ENCODE measurements around the gene TC2N. TPM values are rescaled to one million over a fixed set of nuclear protein-coding genes. Genes with fewer than 3 reads are reported as not detected.

Gene TC2N
- total RNA-seq, 1 donor = 1.3 TPM

DNA sequence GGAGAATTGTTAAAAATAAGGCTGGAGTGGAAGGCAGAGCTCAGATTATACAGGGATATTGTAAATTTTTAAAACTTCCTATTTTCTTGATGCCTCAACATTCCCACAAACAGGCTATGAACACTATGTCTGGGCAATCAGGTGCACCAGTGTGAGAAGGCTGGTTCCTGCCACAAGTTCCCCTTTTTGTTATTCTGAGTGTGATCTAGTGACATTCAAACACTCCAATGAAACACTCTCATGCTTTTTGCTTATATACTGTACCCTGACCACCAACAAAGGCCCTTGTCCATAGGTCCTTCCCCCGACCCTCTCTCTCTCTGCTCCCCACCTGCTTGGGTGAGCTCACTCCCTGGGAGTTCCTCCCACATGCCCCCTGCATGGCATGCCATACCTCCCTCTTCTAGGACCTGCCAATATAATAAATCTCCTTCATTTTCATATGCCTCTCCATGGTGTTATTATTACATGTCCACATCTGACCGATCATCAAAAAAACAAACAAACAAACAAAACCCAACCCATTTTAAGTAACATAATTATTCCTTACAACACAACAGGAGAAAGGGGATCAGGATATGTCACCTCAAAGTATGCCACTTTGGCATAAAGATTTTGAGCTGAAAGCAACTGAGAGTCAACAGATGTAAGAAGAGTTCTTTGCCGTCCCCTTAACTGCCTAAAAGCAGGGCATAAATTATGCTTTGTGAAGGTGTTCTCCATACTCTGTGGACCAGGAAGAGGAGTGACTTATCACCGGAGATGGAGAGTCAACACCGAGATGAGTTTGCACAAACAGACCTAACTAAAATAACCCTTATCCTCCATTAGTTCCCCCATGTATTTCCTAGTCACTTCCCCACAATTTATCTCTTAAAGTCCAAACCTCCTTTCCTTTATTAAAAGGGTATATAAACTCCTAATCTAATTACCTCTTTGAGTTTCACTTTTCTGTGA lies 92.9 kb downstream of the TC2N start:
- no peak for TF ChIP-seq CTCF (IDR thresholded peaks at IDR 0.05; ENCODE audit: insufficient read depth, low read depth, low read length)
- DNase-seq (ENCODE audit: low read depth) = no peak
- H3K4me3 ChIP-seq (ENCODE audit: low read depth, low read length) = no peak overlapping the region

GRCh38 chr14:91770185-91770584 lies 97.2 kb downstream of the TC2N start:
- DNase-seq (ENCODE audit: low read depth) = no peak
- no peak overlapping the region for H3K4me3 ChIP-seq (ENCODE audit: low read depth, low read length)
- no peak for TF ChIP-seq CTCF (IDR thresholded peaks at IDR 0.05; ENCODE audit: insufficient read depth, low read depth, low read length)

GRCh38 chr14:91755570-91756295 lies 111.6 kb downstream of the TC2N start:
- no peak overlapping the region for H3K4me3 ChIP-seq (ENCODE audit: low read depth, low read length)
- TF ChIP-seq CTCF (IDR thresholded peaks at IDR 0.05; ENCODE audit: insufficient read depth, low read depth, low read length) = no peak
- peak; percentile 35 for DNase-seq (ENCODE audit: low read depth)

DNA sequence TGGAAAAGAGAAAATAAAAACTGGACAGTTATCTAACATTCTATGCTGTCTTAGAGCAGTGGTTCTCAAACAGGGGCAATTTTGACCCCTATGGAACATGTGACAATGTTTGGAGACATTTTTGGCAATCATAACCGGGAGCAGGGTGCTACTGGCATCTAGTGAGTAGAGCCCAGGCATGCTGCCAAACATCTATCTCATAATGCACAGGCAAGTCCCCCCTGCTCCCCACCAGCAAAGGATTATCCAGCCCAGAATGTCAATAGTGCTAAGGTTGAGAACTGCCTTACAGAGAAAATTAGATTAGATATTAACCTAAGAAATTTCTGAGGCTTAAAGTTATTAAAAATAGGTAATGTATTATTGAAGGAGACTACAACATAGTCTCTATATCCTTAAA lies 112.5 kb downstream of the TC2N start:
- TF ChIP-seq CTCF (IDR thresholded peaks at IDR 0.05; ENCODE audit: insufficient read depth, low read depth, low read length) = no peak
- H3K4me3 ChIP-seq (ENCODE audit: low read depth, low read length) = no peak overlapping the region
- DNase-seq (ENCODE audit: low read depth) = no peak

GRCh38 chr14:91754185-91754584 lies 113.2 kb downstream of the TC2N start:
- DNase-seq (ENCODE audit: low read depth) = no peak
- no peak overlapping the region for H3K4me3 ChIP-seq (ENCODE audit: low read depth, low read length)
- TF ChIP-seq CTCF (IDR thresholded peaks at IDR 0.05; ENCODE audit: insufficient read depth, low read depth, low read length) = no peak

- no peak for DNase-seq (ENCODE audit: low read depth)
- TF ChIP-seq CTCF (IDR thresholded peaks at IDR 0.05; ENCODE audit: insufficient read depth, low read depth, low read length) = no peak
- H3K4me3 ChIP-seq (ENCODE audit: low read depth, low read length) = no peak overlapping the region
These were observed 113.7 kb downstream of the TC2N start for GRCh38 chr14:91753501-91754128.

All from fibroblast of villous mesenchyme (primary cell).